ENCODE measurements around the gene SPAG7.

SPAG7 gene, protein sequence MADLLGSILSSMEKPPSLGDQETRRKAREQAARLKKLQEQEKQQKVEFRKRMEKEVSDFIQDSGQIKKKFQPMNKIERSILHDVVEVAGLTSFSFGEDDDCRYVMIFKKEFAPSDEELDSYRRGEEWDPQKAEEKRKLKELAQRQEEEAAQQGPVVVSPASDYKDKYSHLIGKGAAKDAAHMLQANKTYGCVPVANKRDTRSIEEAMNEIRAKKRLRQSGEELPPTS

GRCh38 chr17:4967539-4968485 lies at the start of gene SPAG7:
Gene SPAG7 (minus strand): TSS chr17:4967817. CDS start chr17:4967804, 13 bp downstream.
- DNase-seq, result peak; percentile 91 to 98 (median 95)
- intact Hi-C loops (cut with DNase I), result loop anchor here (2.0 kb wide), 1 partner anchor 19 kb away; the partner anchor contains the start of gene PFN1

DNA sequence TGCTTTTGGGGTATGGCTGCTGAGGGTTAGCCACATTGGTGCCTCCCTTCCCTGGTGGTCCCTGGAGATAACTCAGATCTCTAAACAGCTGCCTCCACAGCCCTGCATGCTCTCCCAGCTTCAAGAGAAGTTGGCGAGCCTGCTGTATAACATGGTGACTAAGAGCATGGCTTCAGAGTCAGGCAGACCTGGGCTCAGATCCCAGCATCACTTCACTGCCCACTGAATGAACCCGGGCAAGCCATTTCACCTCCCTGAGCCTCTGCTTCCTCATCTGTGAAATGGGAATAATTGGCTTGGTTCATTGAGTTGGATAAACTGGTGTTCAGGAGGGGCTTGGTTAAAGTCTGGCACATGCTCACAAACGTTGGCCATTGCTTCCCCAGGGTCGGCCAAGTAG lies 46.7 kb upstream of the SPAG7 start:
- DNase-seq, result no peak
- intact Hi-C loops (cut with DNase I), result no loop called here

GRCh38 chr17:5011928-5012327 lies 44.3 kb upstream of the SPAG7 start:
- intact Hi-C loops (cut with DNase I), result no loop called here
- no peak for DNase-seq

- intact Hi-C loops (cut with DNase I), result no loop called here
- DNase-seq, result no peak
These were observed 35.7 kb upstream of the SPAG7 start for GRCh38 chr17:5003214-5003867.

GRCh38 chr17:5002121-5002788 lies 34.6 kb upstream of the SPAG7 start:
- DNase-seq, result no peak
- intact Hi-C loops (cut with DNase I), result no loop called here

DNA sequence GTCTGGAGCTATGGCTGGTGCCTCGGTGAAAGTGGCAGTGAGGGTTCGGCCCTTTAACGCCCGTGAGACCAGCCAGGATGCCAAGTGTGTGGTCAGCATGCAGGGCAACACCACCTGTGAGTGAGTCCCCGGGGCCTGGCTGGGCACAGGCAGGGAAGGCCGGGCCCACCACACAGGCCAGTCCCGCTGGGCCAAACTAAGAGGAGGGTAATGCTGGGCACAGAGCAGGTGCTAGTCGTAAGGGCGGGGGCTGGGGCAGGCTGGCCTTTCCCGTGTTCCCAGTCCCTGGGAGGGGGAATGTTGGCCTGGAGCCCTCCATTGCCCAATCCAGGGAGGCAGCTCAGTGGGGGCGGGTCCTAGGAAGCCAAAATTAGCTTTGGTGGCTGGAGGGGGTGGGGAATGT lies 32.6 kb upstream of the SPAG7 start:
- intact Hi-C loops (cut with DNase I), result no loop called here
- DNase-seq, result peak in 1 of 42 donors; percentile 22

GRCh38 chr17:4999430-5000093 lies 31.9 kb upstream of the SPAG7 start:
- DNase-seq, result no peak
- intact Hi-C loops (cut with DNase I), result no loop called here

DNA sequence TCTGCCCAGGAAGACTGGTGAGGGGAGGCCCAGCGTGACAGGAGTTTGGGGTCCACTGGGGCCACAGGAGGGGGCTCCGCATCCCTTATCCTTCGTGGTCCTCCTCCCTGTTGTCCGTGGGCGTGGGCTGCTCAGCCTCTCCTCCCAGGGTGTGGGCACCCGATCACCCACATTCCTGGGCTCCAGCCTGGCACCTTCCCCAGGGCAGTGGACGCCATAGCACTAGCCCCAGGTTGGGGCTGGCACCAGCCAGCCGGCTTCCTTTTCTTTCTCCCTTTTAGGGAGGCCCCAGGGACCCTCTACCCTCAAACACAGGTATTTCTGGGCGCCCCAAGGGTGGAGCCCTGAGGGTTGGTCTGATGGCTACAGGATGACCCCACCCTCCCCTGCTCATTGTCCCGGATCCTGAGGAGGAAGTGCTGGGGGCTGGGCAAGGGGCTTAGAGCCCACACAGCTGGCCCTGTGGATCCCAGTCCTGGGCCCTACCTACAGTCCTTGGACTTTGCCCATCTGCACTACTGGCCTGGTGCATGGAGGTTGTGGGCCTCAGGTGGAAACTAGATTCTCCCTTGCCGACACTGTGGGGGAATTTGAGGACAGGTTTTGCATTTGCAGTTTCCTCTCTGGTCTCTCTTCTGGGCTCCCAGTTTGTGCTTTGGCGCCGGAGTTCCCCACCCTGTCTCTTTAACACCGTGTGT lies 31.3 kb upstream of the SPAG7 start:
- DNase-seq, result no peak
- intact Hi-C loops (cut with DNase I), result no loop called here

DNA sequence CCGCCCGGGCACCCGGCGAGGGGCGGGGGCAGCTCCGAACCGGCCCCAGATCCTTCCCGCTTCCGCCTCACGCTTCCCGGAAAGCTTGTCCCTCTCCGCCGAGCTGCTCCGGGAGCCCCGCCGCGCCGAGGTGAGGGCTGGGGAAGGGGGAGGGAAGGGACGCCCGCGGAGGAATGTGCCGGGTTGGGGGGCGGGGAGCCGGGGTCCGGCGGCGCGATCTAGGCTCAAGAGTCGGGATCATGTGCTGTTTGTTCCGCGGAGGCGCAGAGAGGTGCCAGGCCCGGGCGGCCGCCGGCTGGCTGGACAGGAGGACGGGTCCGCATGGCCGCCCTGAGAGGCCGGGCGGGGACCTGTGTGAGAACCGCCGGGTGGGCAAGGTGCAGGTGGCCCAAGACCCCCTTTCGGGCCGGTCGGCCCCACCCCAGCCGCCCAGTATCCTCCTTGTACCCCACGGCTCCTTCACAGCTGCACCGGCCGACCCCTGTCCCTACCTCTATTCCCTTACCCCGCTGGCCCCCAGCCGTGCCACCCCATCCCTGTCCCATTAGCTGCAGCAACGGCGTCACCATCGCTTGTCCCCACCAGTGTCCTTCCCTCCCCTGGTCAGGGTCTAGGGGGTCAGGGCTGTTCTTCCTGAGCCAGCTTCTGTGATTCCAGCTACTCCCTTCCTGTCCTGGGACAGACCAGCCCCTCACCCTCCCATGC lies 30.6 kb upstream of the SPAG7 start:
- peak in 18 of 42 donors; percentile 13 to 60 (median 34) for DNase-seq
- intact Hi-C loops (cut with DNase I), result no loop called here

GRCh38 chr17:4997302-4998026 lies 29.8 kb upstream of the SPAG7 start, which contains the start of the genes INCA1 and KIF1C:
Gene INCA1 (minus strand): TSS chr17:4997522. CDS start chr17:4994437, 3,085 bp downstream.
Gene KIF1C (plus strand): TSS chr17:4997950. CDS start chr17:5000247, 2,297 bp downstream.
- peak; percentile 85 to 99 (median 96) for DNase-seq
- intact Hi-C loops (cut with DNase I), result no loop called here

GRCh38 chr17:4994081-4994595 lies 26.5 kb upstream of the SPAG7 start:
- intact Hi-C loops (cut with DNase I), result no loop called here
- no peak for DNase-seq

- intact Hi-C loops (cut with DNase I), result loop anchor here (10.0 kb wide), 1 partner anchor 77 kb away; no protein-coding TSS in a partner anchor
- DNase-seq, result peak in 2 of 42 donors; percentile 27 to 29
These were observed 20.4 kb upstream of the SPAG7 start for GRCh38 chr17:4987767-4988567.

- intact Hi-C loops (cut with DNase I), result loop anchor here (10.0 kb wide), 1 partner anchor 78 kb away; no protein-coding TSS in a partner anchor
- DNase-seq, result peak; percentile 78 to 96 (median 93)
These were observed 19.5 kb upstream of the SPAG7 start, which contains the start of gene CAMTA2 for GRCh38 chr17:4986951-4987766. Gene CAMTA2 (minus strand): TSS chr17:4987675. CDS start chr17:4986222, 1,453 bp downstream.

GRCh38 chr17:4986403-4986802 lies 18.8 kb upstream of the SPAG7 start:
- DNase-seq, result peak in 1 of 42 donors; percentile 28
- intact Hi-C loops (cut with DNase I), result loop anchor here (10.0 kb wide), 1 partner anchor 78 kb away; no protein-coding TSS in a partner anchor
